Measurements from ENCODE around the gene LIN7C.

- TF ChIP-seq POLR2AphosphoS5 (IDR thresholded peaks at IDR 0.05; ENCODE audit: borderline replicate concordance, low read depth, low read length): no peak
- no peak for TF ChIP-seq EZH2 (IDR thresholded peaks at IDR 0.05)
- no peak for TF ChIP-seq FOXP2 (optimal IDR thresholded peaks at IDR 0.05; ENCODE audit: control extremely low read depth, extremely low read length, insufficient read depth)
Observed at GRCh38 chr11:27532652-27533325, 26.2 kb upstream of the LIN7C start.

Data from SK-N-MC (cell line).